ENCODE measurements around the gene MT1E.

MT1E gene

DNA sequence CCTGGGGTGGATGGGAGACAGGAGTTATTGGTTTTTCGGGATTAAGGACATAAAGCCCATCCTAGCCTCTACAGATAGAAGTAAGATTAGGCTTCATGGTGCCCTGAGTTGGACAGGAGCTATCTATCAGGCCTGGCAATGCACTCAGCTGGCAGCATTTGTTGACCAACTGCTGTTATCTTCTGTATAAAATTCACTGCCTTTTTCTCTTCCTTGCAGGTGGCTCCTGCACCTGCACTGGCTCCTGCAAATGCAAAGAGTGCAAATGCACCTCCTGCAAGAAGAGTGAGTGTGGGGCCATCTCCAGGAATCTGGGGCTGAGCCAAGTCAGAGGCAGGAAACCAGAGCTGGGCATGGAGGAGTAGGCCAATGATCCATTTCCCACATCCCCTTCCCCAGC lies 13.5 kb downstream of the MT1E start:
- no peak for TF ChIP-seq CTCF (IDR thresholded peaks at IDR 0.05)
- no peak for DNase-seq (ENCODE audit: low spot score)
- H3K27ac ChIP-seq = peak overlapping the region; percentile 81 to 85
- H3K4me3 ChIP-seq = peak overlapping the region; percentile 70

- DNase-seq (ENCODE audit: low spot score) = no peak
- no peak overlapping the region for H3K27ac ChIP-seq
- no peak for TF ChIP-seq CTCF (IDR thresholded peaks at IDR 0.05)
- H3K4me3 ChIP-seq = no peak overlapping the region
Measured at GRCh38 chr16:56640076-56640475, 14.5 kb downstream of the MT1E start.

DNA sequence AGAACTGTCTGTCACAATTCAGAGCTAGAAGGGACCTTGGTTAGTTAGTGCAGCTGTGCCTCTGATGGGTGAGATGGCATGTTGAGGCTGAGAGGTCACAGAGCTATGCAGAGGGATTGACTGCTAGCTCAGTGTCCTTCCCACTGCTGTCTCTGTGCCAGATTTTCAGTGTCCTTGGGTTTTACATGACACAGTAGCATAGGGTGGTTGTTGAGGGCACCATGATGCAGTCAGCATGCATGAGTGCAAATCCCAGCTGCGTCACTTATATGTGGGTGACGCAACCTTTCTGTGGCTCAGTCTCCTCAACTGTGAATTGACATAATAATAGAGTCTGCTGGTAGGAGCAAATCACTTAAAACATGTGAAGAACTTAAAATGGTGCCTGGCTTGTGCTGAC lies 15.6 kb downstream of the MT1E start:
- Histone ChIP-seq H3K4me3 (no peak overlapping the region), H3K27ac (no peak overlapping the region)
- no peak for TF ChIP-seq CTCF (IDR thresholded peaks at IDR 0.05)
- DNase-seq (ENCODE audit: low spot score) = no peak

DNA sequence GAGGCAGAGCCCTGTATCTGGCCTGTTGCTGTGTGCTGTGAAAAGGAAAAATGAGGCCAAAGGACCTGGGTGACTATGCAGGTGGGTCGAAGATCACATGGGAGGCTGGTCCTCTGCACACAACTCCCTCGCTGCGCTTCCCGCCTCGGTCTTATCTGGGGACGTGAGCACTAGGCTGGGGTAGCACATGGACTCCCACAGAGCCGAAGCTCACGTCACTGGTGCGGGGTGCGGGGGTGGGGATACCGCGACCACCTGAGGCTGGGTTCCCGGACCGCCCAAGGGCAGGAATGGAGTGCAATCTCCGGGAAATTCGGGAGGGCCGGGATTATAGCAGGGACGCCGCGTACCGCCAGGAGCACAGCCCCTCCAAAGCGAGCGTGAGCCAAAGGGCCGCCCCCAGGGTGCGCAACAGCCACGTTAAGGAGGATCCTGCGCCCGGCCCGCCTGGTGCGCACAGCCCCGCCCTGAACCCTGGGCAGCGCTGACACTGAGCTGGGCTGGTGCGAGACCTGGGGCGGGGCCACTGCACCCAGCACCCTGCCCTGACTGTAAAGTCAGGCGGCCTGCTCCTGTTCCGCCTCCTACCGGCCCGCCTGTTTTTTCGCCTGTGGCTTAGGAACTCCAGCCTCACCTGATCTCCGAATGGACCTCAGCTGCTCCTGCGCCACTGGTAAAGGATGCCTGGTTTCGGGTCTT lies 17.6 kb downstream of the MT1E start:
- peak; percentile 90 for DNase-seq (ENCODE audit: low spot score)
- peak overlapping the region; percentile 68 for H3K4me3 ChIP-seq
- TF ChIP-seq CTCF (IDR thresholded peaks at IDR 0.05) = peak; percentile 59
- H3K27ac ChIP-seq = peak overlapping the region; percentile 61 to 84

DNA sequence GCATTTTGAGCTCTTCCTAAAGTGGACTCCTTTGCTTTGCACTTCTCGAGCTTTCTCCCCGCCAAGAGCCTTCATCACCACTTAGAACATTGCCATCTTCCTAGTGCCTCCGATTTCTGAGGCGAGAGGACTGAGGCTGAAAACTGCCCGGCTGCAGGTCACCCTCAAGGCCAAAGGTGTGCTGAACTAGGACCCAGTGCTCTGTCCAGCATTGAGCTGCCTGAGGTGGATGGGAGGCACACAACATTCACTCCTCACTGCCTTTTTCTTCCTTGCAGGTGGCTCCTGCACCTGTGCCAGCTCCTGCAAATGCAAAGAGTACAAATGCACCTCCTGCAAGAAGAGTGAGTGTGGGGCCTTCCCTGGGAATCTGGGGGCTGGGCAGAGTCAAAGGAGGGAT lies 18.3 kb downstream of the MT1E start:
- no peak for DNase-seq (ENCODE audit: low spot score)
- H3K27ac ChIP-seq = peak overlapping the region; percentile 61 to 84
- peak overlapping the region; percentile 68 for H3K4me3 ChIP-seq
- no peak for TF ChIP-seq CTCF (IDR thresholded peaks at IDR 0.05)

DNA sequence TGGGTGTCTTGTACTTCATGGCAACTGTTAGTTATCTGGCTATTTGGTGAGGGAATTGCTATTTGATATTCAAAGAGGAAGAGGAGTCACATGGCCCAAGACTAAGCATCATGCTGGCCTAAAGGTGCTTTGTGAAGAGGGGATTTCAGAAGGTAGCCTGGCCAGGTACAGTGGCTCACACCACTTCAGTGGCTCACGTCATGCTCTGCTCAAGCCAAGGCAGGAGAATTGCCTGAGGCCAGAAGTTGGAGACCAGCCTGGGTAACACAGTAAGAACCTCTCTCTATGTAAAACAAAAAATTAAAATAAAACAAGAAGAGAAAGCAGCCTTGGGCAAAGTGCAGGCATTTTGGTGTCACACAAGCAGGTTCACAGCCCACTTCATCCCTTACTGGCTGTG lies 19.7 kb downstream of the MT1E start:
- TF ChIP-seq CTCF (IDR thresholded peaks at IDR 0.05) = no peak
- no peak overlapping the region for H3K4me3 ChIP-seq
- DNase-seq (ENCODE audit: low spot score) = no peak
- H3K27ac ChIP-seq = no peak overlapping the region

DNA sequence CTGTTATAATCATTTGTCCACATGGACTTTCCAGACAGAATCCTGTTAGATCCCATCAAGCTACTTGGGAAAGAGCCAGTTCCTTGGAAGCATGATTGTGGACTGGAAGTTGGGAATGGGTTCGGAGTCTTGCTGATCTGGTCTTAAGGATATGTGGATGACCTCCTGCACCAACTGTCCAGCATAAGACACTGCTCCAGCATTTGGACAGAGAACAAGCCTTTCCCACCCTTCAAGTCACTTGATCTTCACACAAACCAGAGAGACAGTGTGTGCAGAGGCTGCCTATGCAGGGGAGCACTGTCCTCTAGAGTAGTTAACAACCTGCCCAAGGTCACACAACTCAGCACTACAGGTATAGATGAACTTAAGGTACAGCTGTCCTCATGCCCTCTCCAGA lies 20.3 kb downstream of the MT1E start:
- no peak overlapping the region for H3K27ac ChIP-seq
- H3K4me3 ChIP-seq = no peak overlapping the region
- no peak for TF ChIP-seq CTCF (IDR thresholded peaks at IDR 0.05)
- no peak for DNase-seq (ENCODE audit: low spot score)

Data from coronary artery (tissue), 2 donors.